D721Med (cell line): ENCODE data around the gene DDT.
"Not testable (repeated sequence)": the region's sequence is repeated elsewhere in the genome, so short reads cannot be mapped to it uniquely, and the experiment has no call there.

ENCODE experiments used
- DNase-seq: peaks from one replicate; pipeline ENCODE4 v3.0.0; 2011; ENCODE audit warnings: low spot score; ENCODE audit not compliant: insufficient read length
- FAIRE-seq: peaks from 2 replicates; lab custom pipeline; 2011; peaks lifted over from hg19 to GRCh38; lab: Jason Lieb, UNC
- CTCF ChIP-seq: IDR thresholded peaks from 2 replicates; pipeline ENCODE4 v1.5.1; 2012; ENCODE audit warnings: mild to moderate bottlenecking, control low read depth; ENCODE audit not compliant: insufficient read depth; ENCODE audit errors: missing control alignments

The DDT gene

GRCh38 chr22:23926561-23926960 is 47.7 kb downstream of the DDT start:
- DNase-seq (no peak), FAIRE-seq (no peak)
- no peak for TF ChIP-seq CTCF

- FAIRE-seq (no peak), DNase-seq (no peak)
- TF ChIP-seq CTCF, result no peak
These were observed 49.1 kb downstream of the DDT start for GRCh38 chr22:23925020-23925606.

- TF ChIP-seq CTCF, result no peak
- DNase-seq, result no peak
- FAIRE-seq, result no peak
These were observed 51.3 kb downstream of the DDT start for GRCh38 chr22:23922921-23923320.

GRCh38 chr22:23921586-23922201 is 52.5 kb downstream of the DDT start:
- FAIRE-seq, DNase-seq: not testable (repeated sequence)
